ENCODE results near the gene CYLD. TPM values are rescaled to one million over a fixed set of nuclear protein-coding genes. Genes with fewer than 3 reads are reported as not detected.

The CYLD gene
- total and polyA plus RNA-seq, 7 donors = 20.1 to 103 (median 50.5) TPM

- Histone ChIP-seq H3K4me1 (peaks cover 16% of the 10 kb centered on the region), H3K27ac (no peak overlapping the region), H3K27me3 (ENCODE audit: insufficient read depth in 3 of 3, low read length in 2 of 3) (no peaks in the 10 kb centered on the region), H3K36me3 (ENCODE audit: insufficient read depth in 1 of 2, low read depth in 1 of 2) (no peaks in the 10 kb centered on the region), H3K9me3 (peaks cover 4% of the 10 kb centered on the region), H3K4me3 (no peak overlapping the region)
- TF ChIP-seq CTCF (IDR thresholded peaks at IDR 0.05) = no peak
- WGBS, 3 donors = 90 to 91% (median 91%) methylated on average over 5 of the region's 5 CpGs
- no peak for DNase-seq
- intact Hi-C loops (cut with DNase I) = no loop called here
- ATAC-seq = no peak
Measured at GRCh38 chr16:50709980-50710379, 31.9 kb upstream of the CYLD start.

- peaks cover 16% of the 10 kb centered on the region for H3K4me1 ChIP-seq
- no peaks in the 10 kb centered on the region for H3K36me3 ChIP-seq (ENCODE audit: insufficient read depth in 1 of 2, low read depth in 1 of 2)
- no peak for ATAC-seq
- H3K9me3 ChIP-seq = no peaks in the 10 kb centered on the region
- no peak for DNase-seq
- TF ChIP-seq CTCF (IDR thresholded peaks at IDR 0.05) = no peak
- no peak overlapping the region for H3K27ac ChIP-seq
- intact Hi-C loops (cut with DNase I) = no loop called here
- 90 to 91% (median 91%) methylated on average over 21 of the region's 21 CpGs for WGBS, 3 donors
- no peaks in the 10 kb centered on the region for H3K27me3 ChIP-seq (ENCODE audit: insufficient read depth in 3 of 3, low read length in 2 of 3)
- H3K4me3 ChIP-seq = no peak overlapping the region
Measured at GRCh38 chr16:50711040-50711439, 30.8 kb upstream of the CYLD start.

- Histone ChIP-seq H3K36me3 (ENCODE audit: insufficient read depth in 1 of 2, low read depth in 1 of 2) (no peaks in the 10 kb centered on the region), H3K4me1 (peaks cover 16% of the 10 kb centered on the region), H3K27ac (peak overlapping the region; percentile 38), H3K9me3 (no peaks in the 10 kb centered on the region), H3K27me3 (ENCODE audit: insufficient read depth in 3 of 3, low read length in 2 of 3) (no peaks in the 10 kb centered on the region), H3K4me3 (no peak overlapping the region)
- ATAC-seq (peak; percentile 93 to 98 (median 95)), DNase-seq (peak; percentile 81 to 91)
- no peak for TF ChIP-seq CTCF (IDR thresholded peaks at IDR 0.05)
- 32 to 40% (median 33%) methylated on average over 25 of the region's 25 CpGs for WGBS, 3 donors
- intact Hi-C loops (cut with DNase I) = no loop called here
Measured at GRCh38 chr16:50711862-50712559, 29.9 kb upstream of the CYLD start.

- intact Hi-C loops (cut with DNase I) = no loop called here
- H3K27ac ChIP-seq = no peak overlapping the region
- ATAC-seq = no peak
Measured at GRCh38 chr16:50712560-50712898, 29.4 kb upstream of the CYLD start.

More at GRCh38 chr16:50712560-50712898, 29.4 kb upstream of the CYLD start:
- no peak for TF ChIP-seq CTCF (IDR thresholded peaks at IDR 0.05)
- H3K27me3 ChIP-seq (ENCODE audit: insufficient read depth in 3 of 3, low read length in 2 of 3) = no peaks in the 10 kb centered on the region
- H3K36me3 ChIP-seq (ENCODE audit: insufficient read depth in 1 of 2, low read depth in 1 of 2) = no peaks in the 10 kb centered on the region
- no peaks in the 10 kb centered on the region for H3K9me3 ChIP-seq
- 45 to 62% (median 57%) methylated on average over 3 of the region's 3 CpGs for WGBS, 3 donors
- no peak for DNase-seq
- H3K4me3 ChIP-seq = no peak overlapping the region
- peaks cover 16% of the 10 kb centered on the region for H3K4me1 ChIP-seq
